HG03432 (cell line): ENCODE data around the gene GGT6.

ENCODE experiments used
- ATAC-seq: cut with Tn5 transposase; IDR thresholded peaks from one replicate; pipeline ENCODE4 v1.9.1; 2021; ENCODE audit warnings: mild to moderate bottlenecking, moderate library complexity; ENCODE audit not compliant: unreplicated experiment

The GGT6 gene

GRCh38 chr17:4527566-4528125 is 32.7 kb downstream of the GGT6 start:
- no peak for ATAC-seq

GRCh38 chr17:4527134-4527533 is 33.2 kb downstream of the GGT6 start:
- no peak for ATAC-seq

GRCh38 chr17:4525691-4526397 is 34.5 kb downstream of the GGT6 start:
- no peak for ATAC-seq

GRCh38 chr17:4523946-4524345 is 36.4 kb downstream of the GGT6 start:
- no peak for ATAC-seq

- ATAC-seq, result no peak
Observed at GRCh38 chr17:4522661-4523060, 37.7 kb downstream of the GGT6 start.

- no peak for ATAC-seq
Observed at GRCh38 chr17:4520894-4521600, 39.3 kb downstream of the GGT6 start.

- no peak for ATAC-seq
Observed at GRCh38 chr17:4520060-4520893, 40.1 kb downstream of the GGT6 start.

- ATAC-seq, result no peak
Observed at GRCh38 chr17:4519361-4519788, 41.0 kb downstream of the GGT6 start.

GRCh38 chr17:4518901-4519300 is 41.5 kb downstream of the GGT6 start:
- ATAC-seq, result no peak

GRCh38 chr17:4516735-4517134 is 43.6 kb downstream of the GGT6 start:
- no peak for ATAC-seq

- no peak for ATAC-seq
Observed at GRCh38 chr17:4515501-4515900, 44.9 kb downstream of the GGT6 start.

- no peak for ATAC-seq
Observed at GRCh38 chr17:4514779-4515178, 45.6 kb downstream of the GGT6 start.

- ATAC-seq, result no peak
Observed at GRCh38 chr17:4514206-4514605, 46.2 kb downstream of the GGT6 start.

GRCh38 chr17:4513113-4514032 is 47.0 kb downstream of the GGT6 start:
- ATAC-seq, result no peak

- no peak for ATAC-seq
Observed at GRCh38 chr17:4512156-4513112, 47.9 kb downstream of the GGT6 start.

- no peak for ATAC-seq
Observed at GRCh38 chr17:4511199-4511932, 49.0 kb downstream of the GGT6 start.

- ATAC-seq, result no peak
Observed at GRCh38 chr17:4510618-4510941, 49.8 kb downstream of the GGT6 start.

- no peak for ATAC-seq
Observed at GRCh38 chr17:4509923-4510617, 50.3 kb downstream of the GGT6 start.
